ENCODE measurements around the gene M6PR. TPM values are rescaled to one million over a fixed set of nuclear protein-coding genes. Genes with fewer than 3 reads are reported as not detected.

The M6PR gene
- total and polyA plus RNA-seq, 4 donors = 49.9 to 225 (median 157) TPM

DNA sequence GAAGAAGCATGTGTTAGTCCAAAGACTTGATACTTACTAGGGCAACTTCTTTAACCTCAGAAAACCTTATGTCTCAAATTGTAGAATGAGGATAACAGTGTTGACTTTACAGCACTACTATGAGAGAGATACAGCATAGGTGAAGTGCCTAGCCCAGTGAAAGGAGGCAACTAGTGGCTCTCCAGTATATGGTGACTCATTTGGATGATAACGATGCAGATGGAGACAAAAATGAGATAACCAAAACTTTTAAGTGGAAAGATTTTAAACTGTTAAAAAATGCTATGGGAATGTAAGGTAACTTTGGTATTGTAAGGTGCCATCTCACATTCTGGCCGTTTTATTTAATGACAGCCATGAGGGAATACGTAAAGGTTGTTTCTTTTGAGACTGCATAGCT is 32.4 kb downstream of the M6PR start:
- TF ChIP-seq, protein P1, sequence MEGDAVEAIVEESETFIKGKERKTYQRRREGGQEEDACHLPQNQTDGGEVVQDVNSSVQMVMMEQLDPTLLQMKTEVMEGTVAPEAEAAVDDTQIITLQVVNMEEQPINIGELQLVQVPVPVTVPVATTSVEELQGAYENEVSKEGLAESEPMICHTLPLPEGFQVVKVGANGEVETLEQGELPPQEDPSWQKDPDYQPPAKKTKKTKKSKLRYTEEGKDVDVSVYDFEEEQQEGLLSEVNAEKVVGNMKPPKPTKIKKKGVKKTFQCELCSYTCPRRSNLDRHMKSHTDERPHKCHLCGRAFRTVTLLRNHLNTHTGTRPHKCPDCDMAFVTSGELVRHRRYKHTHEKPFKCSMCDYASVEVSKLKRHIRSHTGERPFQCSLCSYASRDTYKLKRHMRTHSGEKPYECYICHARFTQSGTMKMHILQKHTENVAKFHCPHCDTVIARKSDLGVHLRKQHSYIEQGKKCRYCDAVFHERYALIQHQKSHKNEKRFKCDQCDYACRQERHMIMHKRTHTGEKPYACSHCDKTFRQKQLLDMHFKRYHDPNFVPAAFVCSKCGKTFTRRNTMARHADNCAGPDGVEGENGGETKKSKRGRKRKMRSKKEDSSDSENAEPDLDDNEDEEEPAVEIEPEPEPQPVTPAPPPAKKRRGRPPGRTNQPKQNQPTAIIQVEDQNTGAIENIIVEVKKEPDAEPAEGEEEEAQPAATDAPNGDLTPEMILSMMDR (IDR thresholded peaks at IDR 0.05; ENCODE audit: control extremely low read depth, extremely low read depth) = no peak
- 79 to 98% methylated on average over 3 of the region's 3 CpGs for WGBS, 2 donors
- no peak overlapping the region for H3K27ac ChIP-seq (ENCODE audit: low read depth in 1 of 2, low read length in 1 of 2)
- H3K27me3 ChIP-seq (ENCODE audit: control insufficient read depth in 3 of 3, insufficient read depth in 3 of 3, low read length in 2 of 3) = no peaks in the 10 kb centered on the region
- DNase-seq (no peak), ATAC-seq (ENCODE audit: insufficient read depth, low FRiP score) (no peak)
- peaks cover 0 to 29% (median 11%) of the 10 kb centered on the region in 5 donors for H3K4me1 ChIP-seq (ENCODE audit: control insufficient read depth in 5 of 5, insufficient read depth in 5 of 5, low read length in 5 of 5)
- no peak overlapping the region for H3K9ac ChIP-seq (ENCODE audit: insufficient read depth in 1 of 2, low read length in 2 of 2)
- no peak overlapping the region for H3K4me3 ChIP-seq
- H3K9me3 ChIP-seq (ENCODE audit: control insufficient read depth in 4 of 4, insufficient read depth in 3 of 4, low read length in 3 of 4) = no peaks in the 10 kb centered on the region
- peaks cover 3 to 18% (median 9%) of the 10 kb centered on the region in 4 donors for H3K36me3 ChIP-seq (ENCODE audit: control insufficient read depth in 4 of 4, insufficient read depth in 4 of 4, low read length in 4 of 4)

DNA sequence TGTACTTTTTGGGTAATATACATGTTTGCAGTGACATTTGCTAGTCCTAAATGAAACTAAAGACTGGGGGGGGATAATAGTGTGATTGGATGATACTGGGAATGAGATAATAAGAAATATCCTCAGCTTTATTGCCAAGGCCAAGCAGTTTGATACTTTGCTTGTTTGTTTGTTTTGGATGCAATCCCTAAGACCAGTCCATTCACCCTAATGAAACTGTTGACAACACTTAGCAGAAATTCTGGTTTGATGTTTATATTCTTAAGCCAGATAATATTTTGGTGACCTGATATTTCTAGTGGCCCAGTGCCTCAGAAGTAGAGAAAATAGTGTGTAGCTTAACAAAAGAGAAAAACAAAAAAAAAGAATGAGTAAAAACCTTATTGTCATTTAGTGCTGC is 33.3 kb downstream of the M6PR start:
- Histone ChIP-seq H3K4me3 (no peak overlapping the region), H3K4me1 (ENCODE audit: control insufficient read depth in 5 of 5, insufficient read depth in 5 of 5, low read length in 5 of 5) (peaks cover 0 to 35% (median 11%) of the 10 kb centered on the region in 5 donors), H3K27ac (ENCODE audit: low read depth in 1 of 2, low read length in 1 of 2) (no peak overlapping the region), H3K27me3 (ENCODE audit: control insufficient read depth in 3 of 3, insufficient read depth in 3 of 3, low read length in 2 of 3) (no peaks in the 10 kb centered on the region), H3K36me3 (ENCODE audit: control insufficient read depth in 4 of 4, insufficient read depth in 4 of 4, low read length in 4 of 4) (peaks cover 3 to 13% (median 6%) of the 10 kb centered on the region in 4 donors), H3K9ac (ENCODE audit: insufficient read depth in 1 of 2, low read length in 2 of 2) (no peak overlapping the region), H3K9me3 (ENCODE audit: control insufficient read depth in 4 of 4, insufficient read depth in 3 of 4, low read length in 3 of 4) (no peaks in the 10 kb centered on the region)
- ATAC-seq (ENCODE audit: insufficient read depth, low FRiP score) (no peak), DNase-seq (peak in 1 of 3 donors; percentile 11)
- TF ChIP-seq, protein P1 (IDR thresholded peaks at IDR 0.05; ENCODE audit: control extremely low read depth, extremely low read depth) = no peak

DNA sequence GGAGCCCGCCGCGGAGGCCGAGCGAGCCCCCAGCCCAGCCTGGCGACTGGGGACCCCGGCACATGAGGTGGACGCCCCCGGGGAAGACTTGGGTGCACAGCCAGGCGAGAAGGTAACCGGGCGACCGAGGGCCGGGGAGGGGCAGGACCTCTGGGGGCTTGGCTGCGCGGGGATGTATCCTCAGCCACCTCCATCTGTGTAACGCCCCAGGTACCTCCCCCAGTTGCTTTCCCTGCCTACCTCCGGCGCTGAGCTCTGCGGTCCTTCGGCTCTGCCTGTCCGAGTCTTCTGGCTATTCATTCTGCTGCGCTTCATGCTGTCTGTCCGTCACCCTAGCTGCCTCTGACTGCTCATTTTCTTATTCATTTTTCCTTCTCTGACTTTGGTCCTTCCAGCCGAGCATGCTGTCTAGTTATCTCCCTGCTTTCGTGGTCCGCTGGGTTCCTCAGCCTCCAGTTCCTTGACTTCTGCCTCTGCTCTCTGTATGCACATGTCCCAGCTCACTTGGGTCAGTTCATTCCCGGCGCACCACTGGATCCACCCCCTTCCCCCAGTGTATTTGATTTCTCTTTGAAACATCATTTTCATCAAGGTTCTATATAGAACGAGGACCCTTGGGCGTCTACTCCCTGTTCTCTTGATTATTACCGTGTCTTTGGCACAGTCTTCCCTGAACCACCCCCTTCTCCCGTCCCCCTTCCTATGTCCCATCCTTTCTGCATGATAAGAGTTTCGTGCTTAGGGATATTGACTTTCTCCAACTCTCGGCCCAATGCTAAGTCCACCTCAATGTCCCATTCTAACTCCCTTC is 34.5 kb downstream of the M6PR start:
- Histone ChIP-seq H3K9me3 (ENCODE audit: control insufficient read depth in 4 of 4, insufficient read depth in 3 of 4, low read length in 3 of 4) (no peaks in the 10 kb centered on the region), H3K9ac (ENCODE audit: insufficient read depth in 1 of 2, low read length in 2 of 2) (peak overlapping the region; percentile 65 to 85), H3K27me3 (ENCODE audit: control insufficient read depth in 3 of 3, insufficient read depth in 3 of 3, low read length in 2 of 3) (no peaks in the 10 kb centered on the region), H3K36me3 (ENCODE audit: control insufficient read depth in 4 of 4, insufficient read depth in 4 of 4, low read length in 4 of 4) (peaks cover 0 to 7% (median 4%) of the 10 kb centered on the region in 4 donors), H3K4me1 (ENCODE audit: control insufficient read depth in 5 of 5, insufficient read depth in 5 of 5, low read length in 5 of 5) (peaks cover 0 to 35% (median 11%) of the 10 kb centered on the region in 5 donors), H3K4me3 (peak overlapping the region; percentile 57), H3K27ac (ENCODE audit: low read depth in 1 of 2, low read length in 1 of 2) (peak overlapping the region; percentile 35 to 72)
- ATAC-seq (ENCODE audit: insufficient read depth, low FRiP score) (peak; percentile 75), DNase-seq (peak; percentile 56 to 66 (median 62))
- 2% methylated on average over 28 to 29 of the region's 35 CpGs for WGBS, 2 donors
- TF ChIP-seq, protein P1 (IDR thresholded peaks at IDR 0.05; ENCODE audit: control extremely low read depth, extremely low read depth) = no peak

Measured in lung (tissue), 12 donors.